Osteocyte (in vitro differentiated cells): ENCODE measurements around the gene ARFIP1. TPM values are rescaled to one million over a fixed set of nuclear protein-coding genes. Genes with fewer than 3 reads are reported as not detected.

Experiments used
- DNase-seq: peaks from one replicate; pipeline ENCODE4 v3.0.0; 2021; ENCODE audit warnings: mixed read lengths; ENCODE audit not compliant: unreplicated experiment; ENCODE audit errors: extremely low spot score
- H3K27ac Mint-ChIP-seq: one replicate; pipeline ENCODE4 v1.8.0; 2021; ENCODE audit warnings: mild to moderate bottlenecking, mixed read lengths; ENCODE audit not compliant: unreplicated experiment
- H3K27me3 Mint-ChIP-seq: one replicate; pipeline ENCODE4 v1.8.0; 2021; ENCODE audit warnings: mixed read lengths; ENCODE audit not compliant: unreplicated experiment
- H3K36me3 Mint-ChIP-seq: one replicate; pipeline ENCODE4 v1.8.0; 2021; ENCODE audit warnings: mixed read lengths; ENCODE audit not compliant: unreplicated experiment
- H3K4me1 Mint-ChIP-seq: one replicate; pipeline ENCODE4 v1.8.0; 2021; ENCODE audit warnings: mixed read lengths; ENCODE audit not compliant: unreplicated experiment
- H3K4me3 Mint-ChIP-seq: one replicate; pipeline ENCODE4 v1.8.0; 2021; ENCODE audit warnings: mild to moderate bottlenecking, moderate library complexity, mixed read lengths; ENCODE audit not compliant: unreplicated experiment
- H3K9me3 Mint-ChIP-seq: one replicate; pipeline ENCODE4 v1.8.0; 2021; ENCODE audit warnings: mixed read lengths; ENCODE audit not compliant: unreplicated experiment
- total RNA-seq: library from RNA; stranded (reverse); gene quantifications from 2 replicates; pipeline ENCODE4 v1.2.1, GENCODE V29; 2021
- TF ChIP-seq, protein P1 (sequence below): fragments of 200-600 bp; sonication (generic); IDR thresholded peaks from 2 replicates; pipeline ENCODE4 v1.5.0; 2021; ENCODE audit warnings: antibody characterized with exemption, mild to moderate bottlenecking, moderate library complexity

ARFIP1 gene
- total RNA-seq, 1 donor from 2014 or later: 41.9 TPM

DNA sequence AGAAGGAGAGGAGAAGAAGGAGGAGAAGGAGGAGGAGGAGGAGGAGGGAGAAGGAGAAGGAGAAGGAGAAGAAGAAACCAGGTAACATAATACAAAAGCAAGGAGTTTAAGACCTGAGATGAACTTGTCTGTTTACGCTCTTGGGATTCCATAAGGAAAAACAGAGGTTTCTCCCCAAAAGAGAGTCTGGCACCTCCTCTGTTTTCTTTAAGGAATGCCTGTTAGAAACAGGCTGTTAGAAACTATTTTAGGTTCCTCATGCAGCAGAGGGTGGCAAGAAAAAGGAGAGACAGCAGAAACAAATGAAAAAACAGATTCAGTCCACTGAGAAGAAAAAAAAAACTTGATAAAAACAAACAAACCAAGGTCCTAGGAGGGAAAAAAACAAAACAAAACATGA is 146.1 kb downstream of the ARFIP1 start:
- Mint-ChIP-seq H3K27ac (no peak overlapping the region), H3K4me3 (no peak overlapping the region), H3K9me3 (peaks cover 6% of the 10 kb centered on the region), H3K36me3 (peaks cover 6% of the 10 kb centered on the region), H3K4me1 (peaks cover 3% of the 10 kb centered on the region), H3K27me3 (no peaks in the 10 kb centered on the region)
- TF ChIP-seq, protein P1, sequence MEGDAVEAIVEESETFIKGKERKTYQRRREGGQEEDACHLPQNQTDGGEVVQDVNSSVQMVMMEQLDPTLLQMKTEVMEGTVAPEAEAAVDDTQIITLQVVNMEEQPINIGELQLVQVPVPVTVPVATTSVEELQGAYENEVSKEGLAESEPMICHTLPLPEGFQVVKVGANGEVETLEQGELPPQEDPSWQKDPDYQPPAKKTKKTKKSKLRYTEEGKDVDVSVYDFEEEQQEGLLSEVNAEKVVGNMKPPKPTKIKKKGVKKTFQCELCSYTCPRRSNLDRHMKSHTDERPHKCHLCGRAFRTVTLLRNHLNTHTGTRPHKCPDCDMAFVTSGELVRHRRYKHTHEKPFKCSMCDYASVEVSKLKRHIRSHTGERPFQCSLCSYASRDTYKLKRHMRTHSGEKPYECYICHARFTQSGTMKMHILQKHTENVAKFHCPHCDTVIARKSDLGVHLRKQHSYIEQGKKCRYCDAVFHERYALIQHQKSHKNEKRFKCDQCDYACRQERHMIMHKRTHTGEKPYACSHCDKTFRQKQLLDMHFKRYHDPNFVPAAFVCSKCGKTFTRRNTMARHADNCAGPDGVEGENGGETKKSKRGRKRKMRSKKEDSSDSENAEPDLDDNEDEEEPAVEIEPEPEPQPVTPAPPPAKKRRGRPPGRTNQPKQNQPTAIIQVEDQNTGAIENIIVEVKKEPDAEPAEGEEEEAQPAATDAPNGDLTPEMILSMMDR: no peak
- DNase-seq: no peak

DNA sequence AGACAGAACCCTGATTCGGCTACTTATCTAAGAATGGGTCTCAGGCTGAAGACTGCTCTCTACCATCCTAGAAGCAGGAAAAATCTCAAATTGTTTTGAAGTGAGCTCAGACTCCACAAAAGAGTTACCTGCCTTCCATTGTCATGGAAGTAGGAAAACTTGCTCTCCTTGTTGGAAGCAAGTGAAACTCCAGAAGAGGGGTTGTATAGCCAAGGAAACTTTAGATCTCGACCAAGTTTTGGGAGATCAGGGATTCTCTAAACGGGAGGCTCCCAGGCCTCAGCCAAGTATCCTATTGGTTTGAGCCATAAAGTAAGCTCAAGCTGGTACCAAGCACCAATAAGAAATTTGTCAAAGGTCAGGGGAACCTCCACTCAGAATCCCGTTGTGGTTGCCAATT is 147.2 kb downstream of the ARFIP1 start:
- Mint-ChIP-seq H3K4me3 (no peak overlapping the region), H3K9me3 (peaks cover under 1% of the 10 kb centered on the region), H3K27me3 (no peaks in the 10 kb centered on the region), H3K4me1 (peaks cover 3% of the 10 kb centered on the region), H3K36me3 (peaks cover under 1% of the 10 kb centered on the region), H3K27ac (no peak overlapping the region)
- TF ChIP-seq, protein P1: no peak
- no peak for DNase-seq

DNA sequence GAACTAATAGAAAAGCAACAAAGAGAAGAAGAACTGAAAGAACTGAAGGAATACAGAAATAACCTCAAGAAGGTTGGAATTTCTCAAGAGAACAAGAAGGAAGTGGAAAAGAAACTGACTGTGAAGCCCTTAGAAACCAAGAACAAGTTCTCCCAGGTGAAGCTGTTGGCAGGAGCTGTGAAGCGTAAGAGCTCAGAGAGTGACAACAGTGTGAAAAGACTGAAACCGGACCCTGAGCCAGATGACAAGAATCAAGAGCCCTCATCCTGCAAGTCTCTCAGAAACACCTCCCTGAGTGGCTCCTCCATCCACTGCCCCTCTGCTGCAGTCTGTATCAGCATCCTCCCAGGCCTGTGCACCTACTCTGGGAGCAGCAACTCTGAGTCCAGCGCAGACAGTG is 148.0 kb downstream of the ARFIP1 start:
- TF ChIP-seq, protein P1: no peak
- Mint-ChIP-seq H3K27ac (no peak overlapping the region), H3K36me3 (no peaks in the 10 kb centered on the region), H3K4me1 (peaks cover 3% of the 10 kb centered on the region), H3K4me3 (no peak overlapping the region), H3K9me3 (no peaks in the 10 kb centered on the region), H3K27me3 (no peaks in the 10 kb centered on the region)
- no peak for DNase-seq

DNA sequence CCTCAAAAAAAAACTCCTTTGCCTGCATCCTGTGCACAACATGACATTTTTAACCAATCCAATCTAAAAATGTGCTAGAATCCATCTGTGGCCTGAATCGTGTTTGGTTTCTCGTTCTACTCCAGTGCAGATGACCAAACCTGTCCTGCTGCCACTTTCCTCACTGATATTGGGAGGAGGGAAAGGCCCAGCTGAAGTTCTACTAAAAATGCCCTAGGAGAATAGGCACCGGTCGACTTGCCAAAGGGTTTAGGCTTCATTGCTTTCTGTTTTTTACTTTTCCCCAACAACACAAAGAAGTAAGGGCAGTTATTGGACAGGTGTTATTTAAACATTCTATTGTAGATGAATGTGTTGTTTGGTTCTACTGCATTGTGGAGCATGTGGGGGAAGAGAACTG is 148.5 kb downstream of the ARFIP1 start:
- no peaks in the 10 kb centered on the region for H3K27me3 Mint-ChIP-seq
- peaks cover 3% of the 10 kb centered on the region for H3K4me1 Mint-ChIP-seq
- TF ChIP-seq, protein P1: no peak
- H3K9me3 Mint-ChIP-seq: no peaks in the 10 kb centered on the region
- H3K4me3 Mint-ChIP-seq: no peak overlapping the region
- no peak for DNase-seq
- H3K27ac Mint-ChIP-seq: no peak overlapping the region
- H3K36me3 Mint-ChIP-seq: no peaks in the 10 kb centered on the region

DNA sequence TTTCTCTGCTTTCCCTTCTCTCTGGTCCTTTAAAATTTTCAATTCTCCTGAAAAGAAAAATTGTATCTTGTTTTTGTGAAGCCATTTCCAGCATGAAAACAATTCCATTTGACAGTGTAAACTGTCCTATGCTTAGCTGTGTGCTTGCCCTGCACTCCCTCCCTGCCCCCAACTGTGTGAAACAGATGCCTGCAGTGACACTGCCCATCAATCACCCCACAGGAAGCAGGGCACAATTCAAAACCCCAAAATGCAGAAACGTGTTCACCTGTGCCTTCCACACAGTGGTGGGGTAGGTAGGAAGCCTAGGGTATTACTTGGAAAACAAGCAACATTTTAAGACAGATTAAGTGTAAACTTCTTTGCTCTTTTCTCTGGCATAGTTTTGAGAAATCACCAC is 150.1 kb downstream of the ARFIP1 start:
- no peak for DNase-seq
- H3K27me3 Mint-ChIP-seq: no peaks in the 10 kb centered on the region
- H3K27ac Mint-ChIP-seq: no peak overlapping the region
- H3K36me3 Mint-ChIP-seq: no peaks in the 10 kb centered on the region
- H3K4me3 Mint-ChIP-seq: no peak overlapping the region
- peaks cover 3% of the 10 kb centered on the region for H3K4me1 Mint-ChIP-seq
- TF ChIP-seq, protein P1: no peak
- no peaks in the 10 kb centered on the region for H3K9me3 Mint-ChIP-seq
